ELR (cell line): Measurements from ENCODE around the gene AEBP1.

Experiments
- DNase-seq: peaks from one replicate; pipeline ENCODE4 v3.0.0-alpha.2; 2015; ENCODE audit warnings: low read depth

Gene AEBP1

GRCh38 chr7:44086627-44087026 lies 17.5 kb upstream of the AEBP1 start:
- no peak for DNase-seq

GRCh38 chr7:44087911-44088838 lies 16.0 kb upstream of the AEBP1 start:
- DNase-seq, result peak; percentile 96

GRCh38 chr7:44093102-44093641 lies 11.0 kb upstream of the AEBP1 start:
- no peak for DNase-seq

DNA sequence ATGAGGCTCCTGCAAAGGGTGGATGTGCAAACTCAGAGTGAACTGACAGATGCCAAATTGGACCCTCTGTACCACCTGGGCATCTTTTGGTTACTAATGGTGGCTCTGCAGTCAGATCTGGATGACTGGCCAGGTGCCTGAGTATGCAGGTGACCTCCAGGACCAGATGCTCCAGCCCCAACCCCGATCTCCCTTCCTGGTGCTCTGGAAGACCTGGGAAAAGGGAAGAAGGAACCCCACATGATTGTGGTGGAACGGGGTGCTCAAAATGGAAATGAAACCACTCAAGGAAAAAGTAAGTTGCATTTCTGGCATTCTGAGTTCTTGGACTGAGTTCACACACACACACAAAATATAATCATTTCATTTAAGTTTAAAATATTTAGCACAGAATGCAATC lies 9.8 kb upstream of the AEBP1 start:
- no peak for DNase-seq

- DNase-seq, result no peak
Observed at GRCh38 chr7:44094883-44095592, 9.1 kb upstream of the AEBP1 start.

- DNase-seq, result no peak
Observed at GRCh38 chr7:44095781-44096180, 8.4 kb upstream of the AEBP1 start.

GRCh38 chr7:44096326-44096881 lies 7.7 kb upstream of the AEBP1 start:
- DNase-seq, result no peak

DNA sequence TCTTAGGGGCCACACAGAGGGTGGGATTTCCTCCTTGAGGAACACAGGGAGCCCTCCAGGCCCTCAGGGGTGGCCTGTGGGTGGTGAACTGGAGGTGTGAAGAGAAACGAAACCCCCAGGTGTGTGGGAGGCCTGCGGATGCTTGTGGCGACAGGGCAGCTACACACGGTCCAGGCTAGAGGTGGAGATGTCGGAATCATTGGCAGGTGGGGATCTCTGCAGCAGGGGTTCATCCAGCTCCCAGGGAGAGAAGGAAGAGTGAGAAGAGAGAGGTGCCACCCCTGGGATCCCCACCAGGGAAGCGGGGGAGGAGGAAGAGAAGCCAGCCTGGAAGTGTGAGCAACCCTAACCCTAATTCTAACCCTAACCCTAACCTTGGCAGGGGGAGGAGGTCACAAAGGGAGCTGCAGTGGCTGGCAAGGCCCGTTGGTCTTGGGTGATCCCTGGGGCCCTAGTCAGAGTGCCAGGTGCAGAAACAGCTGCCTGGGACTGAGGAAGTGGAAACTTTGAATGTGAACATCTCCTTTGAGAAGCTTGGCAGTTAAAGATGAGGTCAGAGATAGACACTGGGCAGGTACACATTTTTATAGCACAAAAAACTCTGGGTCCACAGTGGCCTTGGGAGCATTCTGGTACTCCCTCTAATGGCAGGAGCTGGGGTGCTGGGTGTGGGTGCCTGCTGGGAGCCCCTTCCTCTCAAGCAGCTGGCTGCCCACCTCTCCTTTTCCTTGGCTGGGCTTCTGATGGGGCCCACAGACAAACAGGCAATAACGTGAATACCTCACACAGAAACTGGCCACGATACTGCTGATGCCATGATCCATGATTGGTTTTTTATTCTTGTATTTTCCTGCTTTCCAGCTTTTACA lies 6.8 kb upstream of the AEBP1 start:
- no peak for DNase-seq

- DNase-seq, result no peak
Observed at GRCh38 chr7:44098092-44099068, 5.8 kb upstream of the AEBP1 start.

- DNase-seq, result no peak
Observed at GRCh38 chr7:44099669-44100068, 4.5 kb upstream of the AEBP1 start.

DNA sequence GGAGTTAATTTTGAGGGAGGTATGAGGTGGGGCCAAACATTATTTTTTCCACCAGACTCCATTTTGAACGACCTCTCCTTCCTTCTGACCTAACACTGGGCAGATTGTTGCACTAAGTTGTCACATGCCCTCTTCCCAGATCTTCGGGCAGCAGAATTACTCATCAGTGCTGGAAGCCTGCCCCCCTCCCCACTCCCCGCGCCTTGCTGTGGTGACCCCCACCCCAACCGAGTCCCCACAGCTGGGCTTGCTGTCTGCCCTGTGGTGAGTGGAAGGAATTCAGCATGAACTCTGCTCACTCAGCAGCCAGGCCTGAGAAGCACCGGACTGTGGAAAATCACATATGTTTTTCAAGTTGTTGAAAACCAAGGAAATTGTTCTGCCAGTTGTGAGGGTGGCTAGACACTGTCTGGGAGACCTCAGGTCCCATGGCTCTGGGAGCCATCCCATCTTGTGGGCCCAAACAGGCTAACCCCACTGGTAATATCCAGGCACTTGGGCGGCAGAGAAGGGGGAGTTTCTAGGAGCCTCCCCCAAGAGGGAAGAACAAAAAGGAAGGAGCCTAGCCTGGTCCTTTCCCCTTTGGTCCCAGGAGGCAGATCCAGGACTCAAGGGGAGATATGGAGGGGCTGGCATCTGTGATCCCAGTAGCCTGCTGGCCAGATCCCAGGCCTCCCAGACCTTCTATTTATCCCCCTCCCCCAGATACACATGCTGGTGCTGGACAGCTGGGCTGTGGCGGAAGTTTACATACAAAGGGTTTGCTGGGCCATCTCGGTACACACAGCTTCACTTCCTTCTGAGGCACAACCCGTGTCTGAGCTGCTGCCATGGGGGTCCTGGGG lies 3.5 kb upstream of the AEBP1 start:
- DNase-seq, result peak; percentile 40

- no peak for DNase-seq
Observed at GRCh38 chr7:44101303-44101965, 2.7 kb upstream of the AEBP1 start.

DNA sequence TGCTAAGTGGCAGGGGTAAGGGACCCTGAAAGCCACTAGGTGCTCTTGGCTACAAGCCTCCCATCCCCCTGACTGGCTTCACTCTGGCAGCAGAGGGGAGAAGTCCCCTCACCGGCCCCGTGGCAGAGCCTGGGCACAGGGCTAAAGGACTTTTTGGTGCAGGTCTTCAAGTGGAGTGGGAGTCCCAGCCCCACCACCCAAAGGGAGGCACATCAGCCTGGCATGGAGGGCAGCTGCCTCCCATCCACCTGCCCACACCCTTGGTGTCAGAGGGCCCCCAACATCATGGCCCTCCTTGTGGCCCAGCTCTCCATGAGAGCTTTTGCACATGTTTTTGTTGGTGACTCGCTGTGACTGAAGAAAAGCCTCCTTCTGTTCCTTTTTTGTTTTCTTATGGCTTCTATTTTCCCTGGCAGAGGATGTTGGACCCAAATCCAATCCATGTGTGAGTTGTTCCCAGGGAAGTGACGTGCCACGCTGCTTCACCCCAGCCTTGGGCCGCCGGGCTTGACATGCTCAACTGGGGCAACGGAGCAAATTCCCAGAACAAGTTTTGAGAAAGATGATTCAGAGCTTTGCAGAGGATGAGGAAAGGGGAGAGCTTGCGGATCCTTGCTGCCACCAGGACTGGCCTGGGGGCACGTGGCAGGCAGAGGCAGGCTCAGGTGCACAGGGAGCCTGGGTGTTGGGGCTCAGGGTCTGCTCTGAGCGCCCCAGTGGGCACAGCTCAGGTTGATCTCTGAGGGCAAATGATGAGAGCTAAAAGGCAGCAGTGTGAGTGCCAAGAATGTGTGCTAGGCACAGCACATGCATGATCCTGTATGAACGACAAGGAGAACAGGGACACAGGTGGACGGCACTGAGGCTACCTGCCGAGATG lies 1.9 kb upstream of the AEBP1 start:
- peak; percentile 67 for DNase-seq

GRCh38 chr7:44102846-44103565 lies 1.1 kb upstream of the AEBP1 start:
- DNase-seq, result no peak

DNA sequence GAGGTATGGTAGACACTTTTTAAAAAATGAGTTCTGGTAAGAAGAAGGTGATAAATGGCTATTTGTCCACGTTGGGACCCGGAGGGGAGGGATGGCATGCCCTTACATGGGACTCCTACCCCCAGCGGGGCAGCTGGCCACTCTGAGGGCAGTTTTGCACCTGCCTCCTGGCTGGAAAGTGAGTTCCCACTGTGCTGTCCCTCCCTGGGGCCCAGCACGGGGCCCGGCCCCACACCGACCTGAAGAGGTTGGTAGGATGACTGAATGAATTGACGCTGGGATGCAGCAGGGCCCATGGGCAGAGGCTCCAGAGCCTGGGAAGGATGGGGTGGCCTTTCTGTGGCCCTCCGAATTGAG lies 601 bp upstream of the AEBP1 start:
- no peak for DNase-seq

DNA sequence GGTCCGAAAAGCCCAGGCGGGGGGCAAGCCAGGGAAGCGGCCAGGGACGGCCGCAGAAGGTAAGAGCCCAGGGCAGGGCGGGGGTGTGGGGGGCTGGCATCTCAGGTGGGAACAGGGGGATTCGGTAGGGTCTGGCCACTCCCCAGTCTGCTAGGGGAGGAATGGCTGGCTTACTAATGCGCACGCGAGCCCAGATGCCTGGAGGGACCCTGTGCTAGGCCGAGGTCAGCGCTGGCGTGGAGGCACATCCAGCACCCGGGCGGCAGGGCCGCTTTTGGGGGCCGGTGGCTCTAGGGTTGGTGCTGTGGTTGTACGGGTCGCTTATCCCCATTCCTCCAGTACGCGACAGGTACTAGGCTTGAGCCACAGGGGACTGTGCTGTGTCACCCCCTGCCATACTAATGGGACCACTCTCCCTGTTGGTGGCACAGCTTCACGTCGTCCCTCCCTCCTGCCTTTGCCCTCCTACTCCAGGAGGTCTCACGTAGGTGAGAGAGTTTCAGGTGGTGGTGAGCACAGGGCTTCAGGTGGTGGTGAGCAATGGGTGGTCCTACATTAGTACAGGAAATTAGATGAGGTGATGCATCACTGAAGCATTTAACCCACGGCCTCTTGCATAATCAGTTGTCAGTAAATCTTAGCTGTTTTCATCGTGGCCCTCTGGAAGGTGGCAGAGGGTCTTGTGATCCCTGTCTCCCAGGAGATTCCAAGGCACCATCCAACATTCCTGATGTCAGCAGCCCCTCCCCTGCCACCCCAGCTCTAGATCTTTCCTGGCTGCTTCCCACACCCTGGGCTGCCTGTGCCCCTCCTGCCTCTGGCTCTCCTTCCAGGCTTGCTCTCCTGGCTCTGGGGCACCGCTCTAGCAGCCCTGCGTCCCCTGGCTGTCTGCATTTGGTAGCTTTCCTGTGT lies 971 bp downstream of the AEBP1 start:
- DNase-seq, result peak; percentile 82
